ENCODE data around the gene MAML3.

The MAML3 gene

DNA sequence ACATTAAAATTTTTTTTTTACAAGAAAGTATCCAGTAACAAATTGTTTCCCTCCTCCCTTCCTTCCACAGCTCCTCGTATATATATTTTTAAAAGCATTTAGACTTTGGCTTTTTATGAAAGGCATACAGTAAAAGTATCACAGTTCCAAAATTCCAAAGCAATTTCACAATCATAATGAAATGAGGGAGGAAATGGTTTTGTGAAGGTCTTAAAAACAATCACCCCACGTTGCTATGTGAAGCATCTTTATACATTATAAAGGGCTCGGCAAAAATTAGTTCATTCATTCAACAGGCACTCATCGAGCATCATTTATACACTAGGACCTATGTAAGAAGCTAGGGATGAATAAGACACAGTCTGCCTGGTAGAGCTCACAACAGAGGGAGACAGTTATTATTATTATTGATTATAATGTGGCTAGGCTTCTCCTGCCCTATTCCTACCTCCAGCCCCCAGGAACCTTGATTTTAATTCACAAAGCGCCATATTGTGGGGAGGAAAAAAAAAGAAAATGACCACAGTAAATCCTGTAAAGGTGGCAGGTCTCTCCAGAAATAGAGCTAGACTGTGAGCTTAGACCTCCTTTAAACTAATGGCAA, 239.9 kb downstream of the MAML3 start:
- no peak for DNase-seq

DNA sequence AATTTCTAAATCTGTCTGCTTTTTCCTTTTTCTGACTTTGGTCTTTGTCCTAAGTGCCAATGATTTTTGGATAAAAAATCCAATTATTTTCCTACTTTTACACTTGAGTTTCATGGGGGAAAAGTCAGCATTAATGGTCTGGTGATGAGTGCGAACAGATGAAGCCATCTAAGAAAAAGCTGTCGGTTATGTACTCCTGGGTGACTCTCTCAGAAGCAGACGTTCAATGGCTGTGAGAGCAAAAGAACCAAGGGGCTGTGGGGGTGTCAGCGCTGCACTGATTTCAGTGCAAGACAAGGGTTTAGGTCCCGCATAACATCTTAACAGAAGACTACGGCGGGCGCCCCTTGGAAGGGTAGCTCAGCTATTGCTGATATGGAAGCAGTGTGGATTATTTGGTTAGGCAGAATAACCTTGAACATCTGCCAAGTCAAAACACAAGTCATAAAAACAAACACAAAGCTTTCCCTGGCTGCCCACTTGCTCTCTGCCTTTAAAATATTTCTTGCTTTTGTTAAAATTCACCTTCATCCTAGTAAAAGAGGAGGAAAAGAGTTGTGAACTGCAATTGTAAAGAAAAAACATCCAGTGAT, 240.5 kb downstream of the MAML3 start:
- no peak for DNase-seq

DNA sequence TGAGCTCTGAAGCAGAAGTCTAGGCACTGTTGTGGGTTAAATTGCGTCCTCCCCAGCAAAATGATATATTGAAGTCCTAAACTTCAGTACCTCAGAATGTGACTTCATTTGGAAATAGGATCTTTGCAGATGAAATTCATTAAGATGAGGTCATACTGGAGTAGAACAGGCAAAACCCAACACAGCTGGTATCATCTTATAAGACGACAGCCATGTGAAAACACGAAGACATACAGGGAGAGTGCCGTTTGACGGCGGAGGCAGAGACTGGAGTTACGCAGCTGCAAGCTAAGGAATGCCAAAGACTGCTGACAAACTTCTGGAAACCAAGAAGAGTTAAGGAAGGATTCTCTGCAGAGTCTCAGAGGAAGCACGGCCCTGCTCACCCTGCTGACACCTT, 241.5 kb downstream of the MAML3 start:
- DNase-seq: no peak

DNA sequence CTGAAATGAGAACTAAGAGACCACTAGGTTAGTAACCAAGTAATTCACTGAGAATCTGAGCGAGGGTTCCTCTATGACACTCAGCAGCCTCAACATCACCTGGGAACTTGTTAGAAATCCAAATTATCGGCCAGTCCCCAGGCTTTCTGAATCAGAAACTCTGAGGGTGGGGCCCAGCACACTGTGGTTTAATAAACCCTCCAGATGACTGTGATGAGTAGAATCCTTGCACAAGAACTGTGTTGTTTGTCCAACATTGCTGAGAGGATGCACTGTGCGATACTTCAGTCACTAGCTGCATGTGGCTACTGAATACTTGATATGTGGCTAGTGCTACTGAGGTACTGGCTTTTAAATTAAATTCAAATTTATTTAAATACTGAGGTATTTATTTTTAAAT, 243.9 kb downstream of the MAML3 start:
- DNase-seq: no peak

DNA sequence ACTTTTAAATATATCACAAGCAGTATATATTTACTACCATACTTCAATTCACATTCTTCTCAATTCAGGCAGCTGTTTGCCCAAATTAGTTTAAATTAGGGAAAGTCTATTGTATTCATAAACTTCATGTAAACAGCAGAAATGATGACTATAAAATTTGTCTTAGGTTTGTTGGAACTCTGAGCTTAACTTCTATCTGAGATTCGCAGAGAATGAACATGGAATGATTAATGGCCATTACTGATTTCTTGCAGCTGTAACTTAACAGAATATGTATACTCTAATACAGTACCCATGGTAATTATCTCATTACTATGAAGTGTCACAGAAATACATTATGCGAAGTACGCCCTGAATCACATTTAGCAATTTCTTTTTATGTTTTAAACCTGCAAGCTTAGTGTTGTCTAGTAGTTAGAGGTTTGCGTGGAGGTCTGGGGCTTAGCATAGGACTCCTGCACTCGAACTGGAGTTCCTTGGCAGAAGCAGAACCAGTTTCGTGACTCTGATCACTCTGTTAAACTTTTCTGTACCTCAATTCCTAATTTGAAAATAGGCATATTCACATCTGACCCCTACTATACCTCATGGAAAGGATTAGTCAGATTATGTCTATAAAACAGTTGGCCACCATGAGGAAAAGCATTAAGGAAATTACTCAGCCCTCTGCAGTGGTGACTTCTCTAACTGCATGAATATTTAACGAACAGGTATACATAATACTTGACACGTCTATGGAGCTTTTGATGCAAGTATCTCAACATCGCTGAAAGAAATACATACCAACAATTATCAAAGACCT, 245.1 kb downstream of the MAML3 start:
- DNase-seq: no peak

DNA sequence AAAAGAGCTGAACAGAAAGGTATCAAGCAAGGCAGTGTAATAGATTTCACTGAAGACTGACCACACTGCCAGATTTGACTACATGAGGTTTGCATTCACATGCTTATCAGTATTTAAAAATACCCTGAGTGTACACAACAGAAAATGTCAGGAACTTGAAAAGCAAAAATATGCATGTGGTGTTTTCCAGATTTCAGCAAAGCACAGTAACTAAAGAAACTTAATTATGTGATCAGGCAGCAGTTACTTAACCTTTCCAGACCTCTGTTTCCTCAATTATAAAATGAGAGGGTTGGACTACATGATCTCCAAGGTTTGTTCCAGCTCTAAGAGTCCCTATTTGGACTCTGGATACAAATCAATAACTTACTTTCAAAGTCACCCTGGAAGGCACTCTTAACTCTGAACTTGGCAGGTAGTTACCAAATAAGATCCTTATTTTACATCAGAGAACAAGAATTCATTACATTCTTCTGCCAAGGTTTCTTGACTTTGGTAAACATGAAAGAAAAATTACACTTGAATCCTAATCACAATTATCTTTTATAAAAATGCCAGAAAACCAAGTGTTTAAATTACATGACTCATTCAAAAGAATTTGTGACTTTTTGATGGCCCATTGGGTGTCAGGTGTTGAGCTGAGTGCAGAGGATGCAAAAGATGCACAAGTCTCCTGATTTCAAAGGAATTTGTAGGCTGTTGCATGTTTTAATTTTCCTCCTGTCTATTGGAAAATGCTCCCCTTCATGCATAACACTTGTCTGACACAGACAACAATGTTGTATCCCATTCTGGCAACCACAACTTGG, 246.8 kb downstream of the MAML3 start:
- DNase-seq: no peak

DNA sequence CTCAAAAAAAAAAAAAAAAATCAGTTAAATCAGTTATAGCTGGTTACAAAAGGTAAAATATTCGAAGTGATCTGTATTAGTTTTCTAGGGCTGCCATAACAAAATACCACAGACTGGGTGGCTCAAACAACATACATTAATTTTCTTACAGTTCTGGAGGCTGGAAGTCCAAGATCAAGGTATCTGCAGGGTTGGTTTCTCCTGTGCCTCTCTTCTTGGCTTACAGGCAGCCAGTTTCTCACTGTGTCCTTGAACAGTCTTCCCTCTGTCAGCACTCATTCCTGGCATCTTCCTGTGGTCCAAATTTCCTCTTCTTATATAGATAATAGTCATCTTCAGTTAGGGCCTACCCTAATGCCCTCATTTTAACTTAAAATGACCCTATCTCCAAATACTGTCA, 248.5 kb downstream of the MAML3 start:
- DNase-seq: no peak

DNA sequence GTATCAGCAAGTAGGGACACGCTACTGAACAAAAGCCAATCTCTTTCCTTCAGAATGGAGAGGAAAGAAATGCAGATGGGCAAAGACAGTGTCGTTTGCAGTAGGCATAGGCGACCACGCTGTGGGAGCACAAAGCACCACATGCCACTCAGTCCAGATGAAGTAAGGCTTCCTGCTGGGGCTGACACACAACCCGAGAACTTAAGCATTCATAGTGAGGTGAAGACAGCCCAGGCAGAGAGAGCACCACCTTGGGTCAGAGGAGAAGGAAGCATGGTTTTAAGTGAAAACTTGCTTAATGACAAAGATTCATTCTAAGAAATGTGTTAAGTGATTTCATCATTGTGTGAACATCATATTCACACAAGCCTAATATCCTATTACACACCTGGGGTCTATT, 249.6 kb downstream of the MAML3 start:
- DNase-seq: no peak

DNA sequence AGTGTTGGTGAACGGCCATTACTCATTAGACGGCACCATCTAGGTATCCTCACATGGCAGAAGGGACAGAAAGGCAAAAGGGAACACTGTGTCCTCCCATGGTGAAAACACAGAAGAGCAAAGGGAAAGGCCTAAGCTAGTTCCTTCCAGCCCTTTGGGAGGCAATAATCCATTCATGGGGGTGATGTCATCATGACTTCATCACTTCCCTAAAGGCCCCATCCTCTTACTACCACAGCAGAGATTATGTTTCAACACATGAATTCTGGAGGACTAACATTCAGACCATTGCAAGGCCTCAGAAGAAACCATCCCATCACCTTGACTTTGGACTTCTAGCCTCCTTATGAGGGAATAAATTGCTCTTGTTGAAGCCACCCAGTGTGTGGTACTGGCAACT, 250.1 kb downstream of the MAML3 start:
- DNase-seq: no peak

DNA sequence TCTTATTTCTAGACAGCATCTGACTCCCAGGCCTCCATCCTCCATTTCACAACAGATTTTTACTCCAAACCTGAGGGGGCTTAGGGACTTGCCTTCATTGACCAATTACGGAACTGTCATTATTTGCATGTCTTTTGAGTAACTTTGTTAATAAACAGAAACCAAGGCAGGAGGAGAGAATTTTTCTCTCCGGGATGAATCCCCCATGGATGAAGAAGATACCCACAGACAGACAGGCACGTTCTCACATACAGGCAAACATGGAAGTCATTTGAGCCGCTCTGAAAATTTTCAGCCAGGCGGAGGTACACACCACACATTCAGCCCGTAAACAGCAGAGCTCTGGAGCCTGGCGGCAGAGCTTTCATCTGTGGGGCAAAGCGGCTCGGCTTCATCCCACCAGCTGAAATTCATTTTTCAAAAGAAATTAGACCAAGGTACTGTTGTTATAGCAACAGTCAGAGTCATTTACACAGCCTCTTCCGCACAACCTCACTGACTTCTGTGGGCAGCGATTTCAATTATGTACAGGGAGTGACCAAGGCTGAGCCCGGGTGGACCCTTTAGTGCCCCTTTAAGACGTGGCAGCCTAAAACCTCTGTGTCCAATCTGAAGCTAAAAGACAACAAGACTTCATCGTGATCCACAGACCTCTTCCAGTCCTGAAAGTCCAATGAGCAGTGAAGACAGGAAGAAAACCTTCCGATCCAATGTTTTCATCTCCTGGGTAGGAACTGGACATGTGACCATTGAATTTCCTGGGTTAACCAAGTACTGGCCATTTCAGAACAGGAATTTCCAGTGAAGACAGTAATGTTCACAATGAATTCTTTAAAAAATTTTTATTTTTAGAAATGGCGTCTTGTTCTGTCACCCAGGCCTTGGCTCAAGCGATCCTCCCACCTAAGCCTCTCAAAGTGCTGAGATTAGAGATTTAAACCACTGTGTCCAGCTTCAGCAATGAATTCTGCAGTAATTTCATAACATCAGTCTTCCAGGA, 251.4 kb downstream of the MAML3 start:
- no peak for DNase-seq

DNA sequence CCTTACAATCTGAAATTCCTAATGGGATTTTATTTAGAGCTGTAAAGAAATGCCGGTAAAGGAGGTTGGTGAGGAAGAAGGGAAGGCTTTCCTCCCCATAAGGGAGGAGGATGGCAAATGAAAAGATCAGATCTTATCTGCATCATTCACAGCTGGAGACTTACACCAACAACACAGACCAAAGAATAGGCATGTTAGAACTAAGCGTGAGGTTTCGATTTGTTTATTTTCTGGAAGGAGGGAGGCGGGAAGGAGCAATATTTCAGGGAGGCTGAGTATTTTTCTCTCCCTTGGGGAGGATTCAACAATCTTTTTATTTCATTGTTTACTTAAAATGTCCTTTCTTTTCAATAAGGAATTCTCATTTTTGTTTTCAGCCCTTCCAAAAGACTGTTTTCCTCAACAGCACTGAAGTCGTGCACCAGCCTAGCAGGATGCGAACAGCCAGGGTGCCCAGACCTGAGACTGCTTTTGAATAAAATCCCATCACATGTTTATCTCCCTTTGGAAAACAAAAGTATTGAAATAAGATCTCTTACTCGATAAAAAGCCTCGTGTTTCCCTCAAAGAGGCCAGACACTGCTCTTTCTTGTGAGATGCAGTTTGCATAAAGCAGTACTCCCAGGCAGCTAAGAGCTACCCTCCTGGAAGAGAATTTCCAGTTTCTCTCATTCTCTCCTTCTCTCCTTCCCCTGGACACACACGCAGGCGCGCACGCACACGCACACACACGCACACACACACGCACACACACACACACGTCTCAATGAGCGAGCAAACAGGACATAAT, 252.3 kb downstream of the MAML3 start:
- DNase-seq: no peak

DNA sequence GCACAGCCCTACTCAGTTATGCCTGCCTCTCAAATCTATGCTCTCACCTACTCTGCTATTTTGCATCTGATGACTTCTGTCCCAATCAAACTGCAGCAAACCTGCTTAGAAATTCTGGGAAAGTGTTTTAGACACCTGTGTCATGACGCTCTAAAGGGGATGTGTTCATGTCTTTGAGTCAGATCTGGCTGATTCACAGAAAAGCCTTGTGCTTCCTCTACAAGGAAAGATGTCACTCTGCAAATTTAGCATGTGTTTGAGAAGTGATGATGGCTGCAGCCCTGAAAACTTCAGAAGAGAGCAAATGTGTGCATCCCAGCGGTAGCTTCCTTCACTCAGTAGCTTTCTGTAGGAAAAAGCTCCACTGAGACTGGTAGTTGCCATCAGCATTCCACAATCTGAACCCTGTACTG, 253.0 kb downstream of the MAML3 start:
- no peak for DNase-seq

DNA sequence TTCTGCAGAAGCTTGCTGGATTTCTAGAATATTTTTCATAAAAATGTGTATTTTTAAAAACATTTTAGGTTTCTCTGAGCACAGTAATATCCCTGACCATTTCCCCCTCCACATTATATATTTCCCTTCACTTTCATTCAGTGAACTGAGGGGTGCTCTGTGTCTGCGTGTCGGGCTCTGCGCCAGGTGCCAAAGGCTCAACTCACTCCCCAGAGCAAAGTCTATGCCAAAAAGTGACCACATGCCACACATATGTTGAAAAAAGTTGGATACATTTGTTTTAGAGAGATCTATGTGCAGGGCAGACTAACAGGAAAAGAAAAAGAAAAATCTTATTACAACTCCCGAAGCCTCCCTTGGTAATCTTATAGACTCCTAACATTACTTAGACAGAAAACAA, 254.6 kb downstream of the MAML3 start:
- DNase-seq: no peak

DNA sequence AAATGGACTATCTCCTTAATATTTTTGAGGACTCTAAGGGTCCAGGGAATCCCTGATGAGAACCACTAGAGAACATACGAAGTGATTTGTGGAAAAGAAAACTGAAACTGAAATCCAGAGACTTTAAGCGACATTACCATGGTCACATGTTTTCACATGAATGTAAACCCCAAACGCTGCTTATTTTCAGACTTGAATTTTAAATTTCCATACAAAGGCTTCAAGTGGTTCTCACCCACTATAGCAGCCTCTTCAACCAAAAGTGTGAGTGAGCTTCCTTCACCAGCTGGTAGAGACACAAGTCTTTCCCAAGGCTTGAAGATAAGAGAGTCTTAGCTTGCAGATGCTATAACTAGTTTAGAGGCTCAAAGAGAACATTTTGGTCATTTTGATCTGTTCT, 255.7 kb downstream of the MAML3 start:
- no peak for DNase-seq

DNA sequence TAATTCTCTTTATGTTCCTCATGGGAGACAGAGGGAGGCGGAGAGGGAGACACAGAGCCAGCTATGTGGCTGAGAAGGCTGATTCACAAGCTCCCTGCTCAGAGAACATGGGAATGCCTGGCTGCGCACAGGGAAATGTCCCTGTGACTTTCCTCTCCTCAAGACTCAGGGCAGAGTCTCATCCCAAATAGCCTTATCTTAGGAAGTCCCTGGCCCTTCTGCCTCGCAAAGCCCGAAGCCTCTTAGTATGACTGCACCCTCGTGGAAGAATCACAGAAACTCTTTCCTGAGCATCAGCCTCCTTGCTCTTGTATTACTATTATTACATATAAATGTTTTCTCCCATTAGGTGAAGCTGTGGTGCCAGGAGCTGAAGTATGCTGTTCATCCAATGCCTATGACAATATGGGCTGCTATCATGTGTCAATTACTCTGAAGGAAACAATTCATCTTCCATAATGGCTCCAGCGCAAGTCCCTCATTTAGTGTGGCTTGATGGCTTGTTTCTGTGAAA, 257.8 kb downstream of the MAML3 start:
- DNase-seq: no peak

DNA sequence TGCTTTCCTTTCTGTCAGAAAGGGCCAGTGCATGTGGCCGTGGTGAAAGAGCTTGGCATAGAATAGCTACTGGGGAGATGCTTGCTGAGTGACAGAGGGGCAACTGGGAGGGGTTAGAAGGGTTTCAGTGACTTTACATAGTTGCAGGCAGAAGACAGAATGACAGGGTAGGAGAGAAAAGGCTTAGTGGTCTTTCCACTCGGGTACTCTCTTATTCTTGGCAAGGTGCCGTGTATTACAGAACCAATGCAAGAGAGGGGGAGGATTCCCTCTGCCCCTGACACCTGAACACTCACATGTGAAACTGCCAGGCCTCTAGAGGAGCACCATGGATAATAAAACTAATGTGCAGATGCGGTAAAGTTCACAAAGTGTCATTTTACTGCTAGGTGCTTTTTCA, 260.2 kb downstream of the MAML3 start:
- no peak for DNase-seq

DNA sequence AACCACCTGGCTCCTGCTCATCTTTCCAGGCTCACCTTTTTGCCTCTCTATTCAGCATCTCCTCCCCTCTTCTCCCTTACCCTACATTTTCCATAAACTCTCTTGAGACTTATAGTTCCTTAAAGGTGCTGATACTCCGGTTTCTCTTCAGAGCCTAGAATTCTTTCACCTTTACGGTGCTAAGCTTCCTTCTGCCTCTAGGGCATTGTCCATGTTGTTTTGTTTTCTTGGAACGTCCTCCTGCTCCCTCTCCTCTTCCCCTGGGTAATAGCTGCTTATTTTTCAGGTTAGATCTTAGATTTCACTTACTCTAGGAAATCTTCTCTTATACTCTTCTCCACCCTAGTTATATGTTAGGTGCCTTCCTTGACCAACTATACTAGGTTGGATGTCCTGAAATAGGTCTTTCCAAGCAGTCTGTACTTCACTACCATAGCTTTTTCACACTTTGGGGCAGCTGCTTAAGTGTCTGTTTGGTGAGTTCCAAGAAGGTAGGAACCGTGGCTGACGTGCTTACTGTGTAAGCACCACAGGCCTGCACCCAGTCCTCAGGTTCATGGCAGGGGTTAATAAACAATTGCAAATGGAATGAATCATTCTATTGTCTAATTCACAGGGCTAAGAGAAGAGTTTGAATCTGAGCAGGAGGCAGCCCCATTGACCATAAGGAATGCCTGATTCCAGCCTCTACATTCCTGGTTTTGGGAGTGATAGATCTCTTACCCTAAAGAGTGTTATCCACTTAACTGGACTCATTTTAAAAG, 260.8 kb downstream of the MAML3 start:
- no peak for DNase-seq

DNA sequence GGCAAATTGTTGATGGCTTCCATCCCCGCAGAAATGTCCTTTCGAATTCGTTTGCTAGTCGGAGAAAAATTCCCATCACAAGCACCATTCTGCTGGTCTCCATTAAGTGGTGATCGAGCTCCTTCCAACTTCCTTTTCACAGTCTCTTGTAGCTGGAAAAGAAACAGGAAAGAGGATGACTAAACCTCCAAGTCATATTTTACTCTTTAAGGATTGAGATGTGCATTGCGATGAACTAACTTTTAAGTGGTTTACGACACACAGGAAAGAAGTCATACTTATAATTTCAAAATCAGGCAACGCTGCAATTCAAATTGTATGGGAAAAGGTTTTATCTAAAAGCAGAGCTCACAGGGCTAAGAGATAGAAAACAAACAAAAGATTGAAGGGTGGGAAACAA, 263.2 kb downstream of the MAML3 start:
- no peak for DNase-seq

DNA sequence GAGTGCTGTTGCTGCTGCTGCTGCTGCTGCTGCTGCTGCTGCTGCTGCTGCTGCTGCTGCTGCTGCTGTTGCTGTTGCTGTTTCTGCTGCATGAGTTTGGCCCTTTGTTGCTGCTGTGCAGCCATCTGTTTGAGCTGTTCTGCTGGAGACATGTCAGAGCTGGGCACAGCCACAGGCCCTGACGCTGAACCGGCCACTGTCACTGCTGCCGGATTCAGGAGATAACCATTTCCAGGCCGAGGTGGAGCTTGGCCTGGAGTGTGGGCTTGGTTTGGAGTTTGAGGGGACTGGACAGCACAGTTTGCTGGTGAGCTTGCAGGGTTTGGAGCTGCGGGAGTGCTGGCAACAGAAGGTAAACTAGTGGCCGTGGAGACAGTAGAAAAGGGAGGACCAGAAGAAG, 264.1 kb downstream of the MAML3 start:
- DNase-seq: no peak

DNA sequence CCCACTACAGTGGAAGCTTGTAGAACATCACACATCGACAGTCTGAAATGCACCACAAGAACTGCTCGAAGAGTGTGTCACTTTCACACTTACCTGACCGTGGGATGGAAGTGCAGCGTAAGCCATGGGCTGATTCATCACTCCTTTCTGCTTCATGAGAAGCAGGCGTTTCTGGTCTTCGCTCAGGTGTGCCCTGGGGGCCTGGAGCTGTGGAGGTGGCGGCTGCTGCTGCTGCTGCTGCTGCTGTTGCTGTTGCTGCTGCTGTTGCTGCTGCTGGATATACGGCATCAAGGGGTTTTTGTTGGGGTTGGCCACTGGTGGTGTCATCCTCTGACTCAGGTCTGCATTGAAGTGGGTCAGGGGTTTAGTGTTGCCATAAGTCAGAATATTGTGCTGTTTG, 264.7 kb downstream of the MAML3 start:
- DNase-seq: no peak
